Urothelium cell line (cell line): ENCODE results near the gene OSTC.

Experiments used
- DNase-seq: peaks from one replicate; pipeline ENCODE4 v3.0.0; 2011; ENCODE audit warnings: low spot score, mixed read lengths
- FAIRE-seq: peaks from 2 replicates; lab custom pipeline; 2011; peaks lifted over from hg19 to GRCh38; lab: Jason Lieb, UNC

The OSTC gene

DNA sequence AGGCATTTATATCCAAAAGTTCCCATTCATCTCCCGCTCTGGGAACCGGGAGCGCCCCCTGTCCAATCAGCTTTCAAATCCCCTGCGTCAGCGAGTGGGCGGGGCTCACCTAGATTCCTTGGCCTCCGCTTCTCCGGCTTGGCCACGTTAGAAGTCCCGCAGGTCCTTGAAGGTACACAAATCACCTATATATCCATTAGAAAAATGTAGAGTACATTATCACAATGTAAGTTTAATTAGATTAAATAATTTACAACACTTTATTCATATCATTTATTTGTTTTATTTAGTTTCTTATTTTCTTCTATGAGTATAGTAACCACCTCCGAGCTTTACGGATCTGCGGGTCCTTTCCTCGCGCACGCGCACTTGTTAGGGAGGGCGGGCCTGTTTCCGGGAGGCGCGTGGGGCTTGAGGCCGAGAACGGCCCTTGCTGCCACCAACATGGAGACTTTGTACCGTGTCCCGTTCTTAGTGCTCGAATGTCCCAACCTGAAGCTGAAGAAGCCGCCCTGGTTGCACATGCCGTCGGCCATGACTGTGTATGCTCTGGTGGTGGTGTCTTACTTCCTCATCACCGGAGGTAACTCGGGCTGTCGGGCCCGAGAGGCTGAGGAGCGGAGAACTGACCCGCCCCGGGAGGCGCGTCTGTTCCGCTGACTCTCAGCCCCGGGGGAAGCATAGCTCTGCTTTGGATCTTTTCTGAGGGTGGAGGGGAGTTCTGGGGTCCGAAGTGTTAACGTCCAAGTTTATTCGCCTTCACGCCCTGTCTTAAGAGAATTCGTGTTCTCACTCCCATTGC lies at the start of gene OSTC:
OSTC (plus strand) TSS at position 388 of the 802 bp plus-strand sequence; CDS start at position 445, 57 bp downstream.
- peak; percentile 93 for FAIRE-seq
- peak; percentile 94 for DNase-seq

DNA sequence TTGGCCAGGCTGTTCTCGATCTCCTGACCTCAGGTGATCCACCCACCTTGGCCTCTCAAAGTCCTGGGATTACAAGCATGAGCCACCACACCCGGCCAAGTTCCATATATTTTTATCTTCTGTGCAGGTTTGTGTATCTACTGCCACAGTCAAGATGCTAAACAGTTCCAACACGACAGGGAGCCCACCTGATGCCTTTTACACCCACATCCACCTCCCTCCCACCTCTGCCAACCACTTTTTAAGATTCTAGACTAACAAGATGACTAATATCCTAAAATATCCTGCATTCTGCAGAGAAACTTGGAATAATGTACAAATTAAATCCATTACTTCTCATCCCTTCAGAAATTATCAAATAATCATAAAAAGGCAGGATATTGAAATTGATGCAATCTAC lies 49.3 kb upstream of the OSTC start:
- DNase-seq (no peak), FAIRE-seq (no peak)

- no peak for DNase-seq
- FAIRE-seq: no peak
These were observed 48.9 kb upstream of the OSTC start for GRCh38 chr4:108601532-108601931.

GRCh38 chr4:108602163-108602562 lies 48.2 kb upstream of the OSTC start:
- FAIRE-seq (no peak), DNase-seq (no peak)

DNA sequence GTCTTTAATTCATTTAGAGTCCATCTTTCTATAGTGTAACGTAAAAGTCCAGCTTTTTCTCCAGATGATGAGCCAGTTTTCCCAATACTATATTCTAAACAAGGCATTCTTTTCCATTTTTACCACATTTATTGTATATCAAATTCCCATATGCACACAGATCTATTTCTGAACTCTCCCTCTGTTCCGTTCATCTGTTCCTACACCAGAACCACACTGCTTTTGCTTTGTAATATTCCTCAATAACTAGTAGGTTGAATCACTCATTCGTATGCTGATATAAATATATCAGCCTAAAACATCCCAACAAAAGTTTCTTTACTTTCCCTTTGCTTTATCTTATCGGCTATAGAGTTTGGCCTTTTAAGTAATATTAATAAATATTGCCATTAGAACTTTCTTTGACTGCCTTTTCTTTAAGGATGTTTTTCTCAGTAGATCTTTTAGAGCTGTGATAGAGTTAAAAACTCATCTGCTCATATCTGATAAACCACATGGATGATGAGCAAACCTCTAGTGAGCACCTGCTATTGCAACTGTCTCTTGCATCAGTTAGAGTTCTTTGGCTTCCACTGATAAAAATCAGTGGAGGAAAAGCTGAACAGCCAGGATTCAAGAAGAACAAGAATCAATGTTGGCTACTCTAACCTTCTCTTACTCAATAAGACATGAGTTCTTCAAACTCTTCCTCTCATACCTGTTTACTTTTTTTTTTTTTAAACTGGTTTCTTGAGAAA lies 43.2 kb upstream of the OSTC start:
- DNase-seq (no peak), FAIRE-seq (no peak)

- DNase-seq (no peak), FAIRE-seq (no peak)
These were observed 39.0 kb upstream of the OSTC start for GRCh38 chr4:108611365-108611764.

DNA sequence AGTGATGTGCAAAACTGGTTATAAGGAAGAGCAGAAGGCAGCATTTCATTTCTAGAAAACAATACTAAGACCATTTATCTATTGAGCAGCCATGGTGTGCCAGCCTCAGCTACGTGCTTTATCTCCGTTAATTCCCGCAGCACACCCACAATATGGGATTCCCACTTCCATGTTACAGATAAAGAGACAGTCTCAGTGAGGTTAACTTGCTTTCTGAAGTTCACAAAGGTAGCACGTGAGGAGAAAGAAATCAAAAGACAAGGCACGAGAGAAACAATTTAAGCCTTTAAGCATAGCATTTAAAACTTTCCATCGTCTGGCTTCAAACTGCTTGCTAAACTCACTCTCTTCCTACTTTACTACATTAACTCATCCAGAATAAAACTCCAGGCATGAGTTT lies 38.0 kb upstream of the OSTC start:
- DNase-seq: no peak
- no peak for FAIRE-seq

DNA sequence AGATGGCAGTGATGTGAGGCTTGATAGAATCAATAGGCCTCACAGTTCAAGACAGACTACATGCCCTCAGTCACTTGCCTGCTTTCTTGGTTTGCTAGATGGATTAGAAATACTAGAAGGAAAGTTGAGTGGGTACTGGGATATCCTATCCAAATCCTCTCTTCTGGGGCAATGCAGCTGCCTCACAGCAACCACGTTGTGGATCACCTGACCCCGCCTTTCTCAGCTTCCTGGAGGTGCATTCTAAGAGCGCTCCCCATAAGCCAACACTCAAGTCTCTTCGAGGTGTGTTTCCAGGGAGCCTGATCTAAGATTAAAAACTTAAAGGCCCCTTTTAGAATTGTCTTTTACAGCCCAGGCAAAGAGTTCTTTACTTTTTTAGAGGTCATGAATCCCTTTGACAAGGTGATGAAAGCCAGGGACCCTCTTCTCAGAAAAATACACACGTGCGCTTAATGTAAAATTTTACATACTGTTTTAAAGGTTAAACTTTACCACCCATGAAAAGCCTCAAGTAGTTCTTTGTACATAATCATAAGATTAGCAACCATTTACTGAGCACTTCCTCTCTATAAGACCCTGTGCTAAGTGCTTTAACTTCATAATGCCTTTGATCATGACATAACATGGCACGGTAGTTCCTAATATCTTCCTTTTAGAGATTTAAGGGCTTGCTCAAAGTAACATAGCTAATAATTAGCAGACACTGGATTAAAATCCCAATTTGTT lies 30.9 kb upstream of the OSTC start:
- DNase-seq (no peak), FAIRE-seq (no peak)

GRCh38 chr4:108620101-108620932 lies 30.1 kb upstream of the OSTC start, which contains the start of gene RPL34:
TSS of gene RPL34 (plus strand) at chr4:108620576. CDS start at chr4:108621960, 1,384 bp downstream.
- peak; percentile 95 for DNase-seq
- peak; percentile 83 for FAIRE-seq

GRCh38 chr4:108620933-108621905 lies 29.2 kb upstream of the OSTC start:
- DNase-seq (no peak), FAIRE-seq (no peak)

DNA sequence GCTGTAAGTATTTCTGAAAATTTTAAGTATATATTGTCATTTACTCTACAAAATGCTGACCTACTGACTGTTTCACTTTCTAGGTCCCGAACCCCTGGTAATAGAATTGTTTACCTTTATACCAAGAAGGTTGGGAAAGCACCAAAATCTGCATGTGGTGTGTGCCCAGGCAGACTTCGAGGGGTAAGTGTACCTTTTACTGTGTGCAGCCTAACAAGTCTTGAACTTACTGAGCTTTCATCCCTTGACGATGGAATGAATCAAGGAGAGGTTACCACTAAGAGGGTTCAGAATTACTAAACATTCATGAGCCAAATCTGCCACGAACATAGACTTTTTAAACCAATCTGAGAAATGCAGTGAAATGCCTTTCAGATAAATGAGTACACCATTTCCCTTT lies 28.4 kb upstream of the OSTC start:
- no peak for DNase-seq
- FAIRE-seq: no peak

DNA sequence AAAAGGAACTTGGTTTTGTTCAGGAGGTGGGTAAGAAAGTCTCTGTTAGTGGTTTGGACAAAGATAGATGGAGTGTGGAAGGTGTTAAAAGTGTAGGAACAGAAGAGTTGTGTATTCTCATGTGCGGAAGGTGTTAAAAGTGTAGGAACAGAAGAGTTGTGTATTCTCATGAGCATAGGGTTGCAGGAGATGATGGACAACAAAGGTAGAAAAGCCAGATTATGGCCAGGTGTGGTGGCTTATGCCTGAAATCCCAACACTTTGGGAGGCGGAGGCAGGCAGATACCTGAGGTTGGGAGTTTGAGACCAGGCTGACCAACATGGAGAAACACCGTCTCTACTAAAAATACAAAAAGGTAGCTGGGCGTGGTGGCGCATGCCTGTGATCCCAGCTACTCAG lies 27.6 kb upstream of the OSTC start:
- FAIRE-seq (no peak), DNase-seq (no peak)

GRCh38 chr4:108624263-108625056 lies 25.9 kb upstream of the OSTC start:
- DNase-seq (no peak), FAIRE-seq (no peak)

DNA sequence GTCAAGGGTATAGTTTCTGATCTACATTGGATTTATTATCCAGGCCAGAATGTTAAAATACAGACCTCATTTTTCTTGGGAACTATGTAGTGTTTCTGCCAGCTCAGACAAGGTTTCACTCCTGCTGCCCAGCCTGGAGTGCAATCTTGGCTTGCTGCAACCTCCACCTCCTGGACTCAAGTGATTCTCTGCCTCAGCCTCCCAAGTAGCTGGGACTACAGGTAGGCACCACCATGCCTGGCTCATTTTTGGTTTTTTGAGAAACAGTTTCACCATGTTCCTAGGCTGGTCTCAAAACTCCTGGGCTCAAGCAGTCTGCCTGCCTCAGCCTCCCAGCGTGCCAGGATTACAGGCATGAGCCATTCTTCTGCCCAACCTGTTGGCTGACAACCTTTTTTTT lies 24.3 kb upstream of the OSTC start:
- DNase-seq (no peak), FAIRE-seq (no peak)

- no peak for DNase-seq
- no peak for FAIRE-seq
These were observed 22.0 kb upstream of the OSTC start for GRCh38 chr4:108628411-108628810.

DNA sequence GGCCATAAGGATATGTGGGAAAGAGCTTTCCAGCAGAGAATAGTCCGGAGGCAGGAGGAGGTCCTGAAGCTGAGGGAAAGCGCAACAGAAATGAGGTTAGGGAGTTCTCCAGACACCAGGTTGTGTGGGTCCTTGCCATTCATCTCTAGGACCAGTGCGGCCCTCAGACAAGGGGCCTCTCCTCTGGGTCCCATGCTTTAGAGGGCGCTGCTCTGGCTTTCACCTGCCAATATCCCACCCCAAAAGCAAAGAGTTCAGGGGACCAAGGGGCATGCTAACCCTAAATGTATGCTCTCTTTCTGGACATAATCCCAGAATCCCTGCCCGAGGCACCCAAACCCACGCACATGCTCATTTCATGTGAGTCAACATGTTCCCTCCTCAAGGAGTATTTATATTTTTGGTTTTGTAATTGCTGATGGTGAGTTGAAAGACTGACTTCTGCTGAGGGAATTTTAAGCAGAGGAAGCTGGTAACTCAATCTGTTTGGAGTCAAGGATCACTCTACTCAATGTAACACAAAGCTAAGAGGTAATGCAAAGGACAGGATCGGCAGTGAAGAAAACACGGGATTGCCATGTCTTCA lies 15.2 kb upstream of the OSTC start:
- DNase-seq (no peak), FAIRE-seq (no peak)

GRCh38 chr4:108636246-108636645 lies 14.2 kb upstream of the OSTC start:
- DNase-seq (no peak), FAIRE-seq (no peak)

DNA sequence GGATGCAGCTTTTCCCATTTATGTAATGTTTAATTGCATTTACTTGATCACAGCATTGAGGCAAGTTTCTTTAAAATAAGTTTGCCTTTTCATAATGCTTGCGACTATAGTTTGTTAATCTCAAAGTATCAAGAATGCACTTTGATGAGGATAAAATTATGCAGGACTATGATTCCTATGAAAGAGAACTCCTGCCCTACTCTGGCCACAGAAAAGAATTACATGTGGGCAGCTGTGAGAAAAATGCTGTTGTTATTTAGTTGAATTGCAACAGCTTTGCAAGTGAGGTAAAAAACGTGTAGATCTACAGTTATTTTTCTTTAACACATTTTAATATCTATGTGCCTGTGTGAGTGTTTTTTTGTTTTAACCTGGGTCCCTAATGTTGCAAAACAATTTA lies 12.5 kb upstream of the OSTC start:
- FAIRE-seq (no peak), DNase-seq (no peak)
